Dendritic cell treated with granulocyte-macrophage colony-stimulating factor and Interleukin-4, amounts not matched to agents 40 ng/mL and 50 ng/mL, for 4 days (primary cell): ENCODE results near the gene PROP1.
"Not testable (repeated sequence)": the region's sequence is repeated elsewhere in the genome, so short reads cannot be mapped to it uniquely, and the experiment has no call there.

Source experiments
- H3K27ac Mint-ChIP-seq: one replicate; pipeline ENCODE4 v1.8.0; 2022; ENCODE audit warnings: mild to moderate bottlenecking, mixed read lengths
- H3K27me3 Mint-ChIP-seq: one replicate; pipeline ENCODE4 v1.8.0; 2022; ENCODE audit warnings: mild to moderate bottlenecking, mixed read lengths
- H3K36me3 Mint-ChIP-seq: one replicate; pipeline ENCODE4 v1.8.0; 2022; ENCODE audit warnings: low read depth, mixed read lengths
- H3K4me1 Mint-ChIP-seq: one replicate; pipeline ENCODE4 v1.8.0; 2022; ENCODE audit warnings: low read depth, mixed read lengths
- H3K4me3 Mint-ChIP-seq: one replicate; pipeline ENCODE4 v1.8.0; 2022; ENCODE audit warnings: mild to moderate bottlenecking, moderate library complexity, mixed read lengths
- H3K9me3 Mint-ChIP-seq: one replicate; pipeline ENCODE4 v1.8.0; 2022; ENCODE audit warnings: mixed read lengths
- intact Hi-C: fragments of 100-400 bp; cut with micrococcal nuclease; formaldehyde crosslinking; loops from one replicate; pipeline ENCODE4 v1.15.0; 2022

PROP1 gene

GRCh38 chr5:177968661-177969211 lies 27.3 kb downstream of the PROP1 start:
- Mint-ChIP-seq H3K4me3 (no peak overlapping the region), H3K9me3 (no peaks in the 10 kb centered on the region), H3K27ac (no peak overlapping the region), H3K36me3 (no peaks in the 10 kb centered on the region), H3K4me1 (no peaks in the 10 kb centered on the region), H3K27me3 (peaks cover 29% of the 10 kb centered on the region)
- intact Hi-C loops = no loop called here

GRCh38 chr5:177967221-177967887 lies 28.7 kb downstream of the PROP1 start:
- H3K9me3 Mint-ChIP-seq = no peaks in the 10 kb centered on the region
- no peak overlapping the region for H3K4me3 Mint-ChIP-seq
- peaks cover 27% of the 10 kb centered on the region for H3K27me3 Mint-ChIP-seq
- no peaks in the 10 kb centered on the region for H3K4me1 Mint-ChIP-seq
- intact Hi-C loops = no loop called here
- no peaks in the 10 kb centered on the region for H3K36me3 Mint-ChIP-seq
- H3K27ac Mint-ChIP-seq = no peak overlapping the region

- intact Hi-C loops = no loop called here
- peaks cover 24% of the 10 kb centered on the region for H3K27me3 Mint-ChIP-seq
- no peak overlapping the region for H3K27ac Mint-ChIP-seq
- no peak overlapping the region for H3K4me3 Mint-ChIP-seq
- no peaks in the 10 kb centered on the region for H3K4me1 Mint-ChIP-seq
- no peaks in the 10 kb centered on the region for H3K9me3 Mint-ChIP-seq
- no peaks in the 10 kb centered on the region for H3K36me3 Mint-ChIP-seq
These were observed 29.2 kb downstream of the PROP1 start for GRCh38 chr5:177966839-177967166.

GRCh38 chr5:177966009-177966838 lies 29.8 kb downstream of the PROP1 start:
- Mint-ChIP-seq H3K4me1 (no peaks in the 10 kb centered on the region), H3K4me3 (no peak overlapping the region), H3K36me3 (no peaks in the 10 kb centered on the region), H3K9me3 (peaks cover 4% of the 10 kb centered on the region), H3K27ac (no peak overlapping the region), H3K27me3 (peaks cover 21% of the 10 kb centered on the region)
- intact Hi-C loops = no loop called here

DNA sequence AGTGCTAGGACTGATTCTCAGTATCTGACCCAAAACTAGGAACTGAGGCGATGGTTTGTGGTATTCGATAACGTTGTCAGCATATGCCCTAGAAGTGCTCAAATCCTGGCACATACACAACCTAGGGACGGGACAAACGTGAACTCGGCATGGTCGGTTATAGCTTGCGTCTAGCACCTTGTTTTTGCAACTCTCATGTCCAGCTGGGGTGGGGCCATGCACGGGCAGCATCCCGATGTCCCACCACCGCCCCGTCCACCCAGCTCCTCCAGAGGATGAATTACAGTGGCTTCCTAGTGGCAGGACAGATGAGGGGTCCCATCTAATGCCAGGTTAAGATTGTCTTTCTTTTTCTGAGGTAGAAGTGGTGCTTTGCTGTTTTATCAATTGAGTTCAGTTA lies 31.6 kb downstream of the PROP1 start:
- H3K27me3 Mint-ChIP-seq = peaks cover 12% of the 10 kb centered on the region
- intact Hi-C loops = no loop called here
- no peaks in the 10 kb centered on the region for H3K36me3 Mint-ChIP-seq
- H3K4me3 Mint-ChIP-seq = no peak overlapping the region
- no peaks in the 10 kb centered on the region for H3K4me1 Mint-ChIP-seq
- H3K27ac Mint-ChIP-seq = no peak overlapping the region
- H3K9me3 Mint-ChIP-seq = peaks cover 11% of the 10 kb centered on the region

- Mint-ChIP-seq H3K9me3 (peaks cover 11% of the 10 kb centered on the region), H3K27ac (no peak overlapping the region), H3K27me3 (peaks cover 12% of the 10 kb centered on the region), H3K4me3 (no peak overlapping the region), H3K36me3 (no peaks in the 10 kb centered on the region), H3K4me1 (no peaks in the 10 kb centered on the region)
- intact Hi-C loops = no loop called here
These were observed 32.1 kb downstream of the PROP1 start for GRCh38 chr5:177963966-177964365.

DNA sequence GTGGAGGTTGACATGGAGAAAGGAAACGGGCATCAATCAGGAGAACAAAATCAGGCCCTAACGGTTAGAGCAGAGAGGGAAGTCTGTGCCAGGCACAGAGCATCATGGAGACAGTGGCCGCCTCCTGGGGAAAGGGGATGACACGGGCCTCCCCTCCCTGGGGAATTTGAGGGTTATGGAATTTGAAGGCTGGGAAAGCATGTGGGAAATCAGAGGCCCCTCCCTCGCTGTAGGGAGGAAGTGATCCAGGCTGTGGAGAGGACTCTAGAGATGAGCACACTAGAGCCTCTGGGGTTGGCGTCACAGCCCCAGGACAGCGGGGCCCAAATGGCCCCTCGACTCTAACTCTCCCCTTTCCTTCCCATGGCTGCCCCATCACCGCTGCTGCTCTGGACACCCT lies 36.7 kb downstream of the PROP1 start:
- no peak overlapping the region for H3K27ac Mint-ChIP-seq

DNA sequence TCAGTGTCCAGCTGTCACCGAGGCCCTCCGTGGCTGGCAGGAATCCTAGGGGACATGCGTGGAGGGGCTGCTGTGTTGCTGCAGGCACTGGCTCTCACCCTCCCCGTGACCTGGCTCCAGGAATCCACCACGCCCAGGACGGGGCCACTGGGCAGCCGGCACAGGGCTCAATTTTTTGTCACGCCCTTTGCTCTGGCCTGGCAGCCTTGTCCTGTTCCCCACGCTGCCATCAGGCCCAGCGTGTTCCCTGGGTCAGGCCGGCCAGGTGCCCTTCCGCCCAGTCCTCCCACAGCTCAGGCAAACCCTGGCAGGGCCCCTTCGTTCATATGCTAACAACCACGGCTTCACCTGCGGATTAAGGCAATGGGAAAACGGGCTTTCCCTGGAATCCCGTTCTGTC lies 37.3 kb downstream of the PROP1 start:
- Mint-ChIP-seq H3K27ac (no peak overlapping the region), H3K4me1 (no peaks in the 10 kb centered on the region), H3K36me3 (no peaks in the 10 kb centered on the region), H3K4me3 (no peak overlapping the region), H3K9me3 (peaks cover 11% of the 10 kb centered on the region), H3K27me3 (no peaks in the 10 kb centered on the region)
- intact Hi-C loops = no loop called here

More for the DNA sequence above, 36.7 kb downstream of the PROP1 start:
- H3K4me1 Mint-ChIP-seq = no peaks in the 10 kb centered on the region
- peaks cover 11% of the 10 kb centered on the region for H3K9me3 Mint-ChIP-seq
- no peaks in the 10 kb centered on the region for H3K36me3 Mint-ChIP-seq
- no peak overlapping the region for H3K4me3 Mint-ChIP-seq
- no peaks in the 10 kb centered on the region for H3K27me3 Mint-ChIP-seq
- intact Hi-C loops = no loop called here

GRCh38 chr5:177957241-177957640 lies 38.8 kb downstream of the PROP1 start:
- no peaks in the 10 kb centered on the region for H3K36me3 Mint-ChIP-seq
- no peak overlapping the region for H3K27ac Mint-ChIP-seq
- no peaks in the 10 kb centered on the region for H3K27me3 Mint-ChIP-seq
- H3K4me1 Mint-ChIP-seq = no peaks in the 10 kb centered on the region
- H3K4me3 Mint-ChIP-seq = no peak overlapping the region
- peaks cover 11% of the 10 kb centered on the region for H3K9me3 Mint-ChIP-seq
- intact Hi-C loops = no loop called here

- not testable (repeated sequence) for H3K27me3 Mint-ChIP-seq, H3K9me3 Mint-ChIP-seq
These were observed 42.9 kb downstream of the PROP1 start for GRCh38 chr5:177953101-177953500.

DNA sequence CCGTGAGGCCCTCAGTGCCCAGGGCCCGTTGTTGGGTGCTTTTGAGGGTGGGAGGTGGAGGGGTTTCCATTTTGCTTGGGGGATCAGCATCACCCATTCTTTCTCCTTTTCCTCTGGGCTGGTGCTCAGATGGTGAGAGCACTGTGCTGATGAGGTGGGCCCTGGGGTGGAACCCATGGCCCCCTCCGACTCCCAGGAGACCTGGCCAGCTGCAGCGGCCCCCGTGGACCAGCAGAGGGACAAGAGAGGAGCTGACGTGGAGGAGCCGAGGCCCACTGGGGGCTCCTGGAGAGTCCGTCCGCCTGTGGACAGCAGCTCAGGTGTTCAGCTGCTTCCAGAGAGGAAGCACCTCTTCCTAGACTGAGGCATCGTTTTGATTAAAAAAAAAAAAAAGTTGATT lies 46.4 kb downstream of the PROP1 start:
- H3K27me3 Mint-ChIP-seq, H3K36me3 Mint-ChIP-seq, H3K4me3 Mint-ChIP-seq, intact Hi-C loops, H3K27ac Mint-ChIP-seq, H3K9me3 Mint-ChIP-seq, H3K4me1 Mint-ChIP-seq: not testable (repeated sequence)

More at GRCh38 chr5:177953101-177953500, 42.9 kb downstream of the PROP1 start:
- H3K4me3 Mint-ChIP-seq, H3K36me3 Mint-ChIP-seq, H3K27ac Mint-ChIP-seq, H3K4me1 Mint-ChIP-seq, intact Hi-C loops: not testable (repeated sequence)

- H3K27me3 Mint-ChIP-seq = peaks cover 12% of the 10 kb centered on the region
- H3K9me3 Mint-ChIP-seq, H3K36me3 Mint-ChIP-seq, H3K4me1 Mint-ChIP-seq, H3K27ac Mint-ChIP-seq, intact Hi-C loops, H3K4me3 Mint-ChIP-seq: not testable (repeated sequence)
These were observed 47.0 kb downstream of the PROP1 start for GRCh38 chr5:177949065-177949464.

DNA sequence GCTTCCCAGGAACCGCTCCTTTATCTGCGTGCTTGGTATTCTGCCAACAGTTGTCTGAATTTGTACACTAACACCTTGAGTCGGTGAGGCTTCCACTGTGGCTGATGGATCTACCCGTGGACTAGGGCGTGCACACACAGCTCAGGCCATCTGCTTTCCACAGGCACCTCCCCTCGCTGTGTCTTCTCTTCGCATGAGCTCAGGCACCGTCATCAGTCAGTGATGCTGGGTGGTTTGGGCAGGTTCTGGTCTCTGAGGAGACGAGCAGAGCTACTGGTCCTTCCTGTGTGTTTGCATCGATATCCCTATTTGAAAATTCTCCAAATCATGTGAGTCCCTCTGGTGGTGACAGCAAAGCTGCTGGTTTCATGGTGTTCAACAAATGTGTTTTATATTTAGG lies 48.1 kb downstream of the PROP1 start:
- intact Hi-C loops, H3K4me3 Mint-ChIP-seq, H3K27ac Mint-ChIP-seq, H3K4me1 Mint-ChIP-seq, H3K36me3 Mint-ChIP-seq, H3K9me3 Mint-ChIP-seq: not testable (repeated sequence)
- peaks cover 21% of the 10 kb centered on the region for H3K27me3 Mint-ChIP-seq

DNA sequence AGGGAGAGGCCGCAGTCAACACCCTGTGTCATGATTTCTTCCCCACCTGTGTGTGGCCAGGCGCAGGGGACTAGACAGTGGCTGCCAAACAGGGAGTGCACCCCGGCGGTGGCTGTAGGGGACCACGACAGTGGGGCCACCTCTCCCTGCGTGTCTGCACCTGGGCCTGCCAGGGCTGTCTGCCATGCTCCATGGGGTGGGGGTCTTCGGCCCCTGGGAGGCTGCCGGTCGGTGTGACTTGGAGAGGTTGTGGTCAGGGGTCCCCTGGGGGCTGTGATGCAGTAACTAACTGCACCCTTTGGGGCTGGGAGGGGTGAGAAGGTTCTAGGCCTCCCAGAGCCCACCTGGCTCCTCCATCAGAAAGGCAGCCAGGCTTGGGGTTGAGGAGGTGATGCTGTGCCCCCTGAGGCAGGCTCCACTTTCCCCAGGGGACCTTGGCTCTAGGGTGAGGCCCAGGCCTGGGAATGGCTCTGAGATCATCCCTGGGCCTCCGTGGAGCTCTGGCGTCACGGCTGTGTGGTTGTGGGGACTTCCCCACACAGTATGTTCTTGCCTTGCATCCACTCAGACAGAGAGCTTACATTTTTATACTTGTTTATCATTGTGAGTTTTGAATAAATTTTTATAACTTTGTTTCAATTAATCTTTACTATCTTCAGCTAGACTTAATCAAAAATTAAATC lies 50.3 kb downstream of the PROP1 start:
- H3K4me1 Mint-ChIP-seq, H3K9me3 Mint-ChIP-seq, H3K27ac Mint-ChIP-seq, H3K36me3 Mint-ChIP-seq, H3K4me3 Mint-ChIP-seq, intact Hi-C loops: not testable (repeated sequence)
- peaks cover 32% of the 10 kb centered on the region for H3K27me3 Mint-ChIP-seq
